Keratinocyte (primary cell): ENCODE results near the gene GUF1. TPM values are rescaled to one million over a fixed set of nuclear protein-coding genes. Genes with fewer than 3 reads are reported as not detected.

Source experiments
- DNase-seq: peaks from one replicate; pipeline ENCODE4 v3.0.0-alpha.2; 2011; ENCODE audit warnings: low read depth, missing footprints, low spot score
- FAIRE-seq: peaks from 2 replicates; lab custom pipeline; 2011; peaks lifted over from hg19 to GRCh38; lab: Jason Lieb, UNC
- H2AFZ ChIP-seq: 2 replicates; pipeline ENCODE4 v1.6.0; 2012; ENCODE audit warnings: low read length, control low read depth, inconsistent platforms; ENCODE audit not compliant: control insufficient read depth
- H3K27ac ChIP-seq: 2 replicates; pipeline ENCODE4 v1.5.1; 2011; ENCODE audit warnings: low read length; ENCODE audit not compliant: control insufficient read depth, insufficient read depth
- H3K27me3 ChIP-seq: 3 replicates; pipeline ENCODE4 v1.6.0; 2011; ENCODE audit warnings: low read length; ENCODE audit not compliant: control insufficient read depth, insufficient read depth; ENCODE audit errors: extremely low read depth
- H3K36me3 ChIP-seq, 2 experiments: 2 replicates in 1 of 2; 3 replicates in 1 of 2; pipeline ENCODE4 v1.5.1; 2011; ENCODE audit warnings: low read length in 2 of 2, mild to moderate bottlenecking in 1 of 2; ENCODE audit not compliant: control insufficient read depth in 2 of 2, insufficient read depth in 2 of 2; ENCODE audit errors: extremely low read depth in 1 of 2
- H3K4me1 ChIP-seq: 3 replicates; pipeline ENCODE4 v1.5.1; 2011; ENCODE audit warnings: low read length; ENCODE audit not compliant: control insufficient read depth, insufficient read depth; ENCODE audit errors: extremely low read depth
- H3K4me2 ChIP-seq: 3 replicates; pipeline ENCODE4 v1.6.0; 2011; ENCODE audit warnings: low read depth, low read length; ENCODE audit not compliant: control insufficient read depth, insufficient read depth; ENCODE audit errors: extremely low read depth
- H3K4me3 ChIP-seq, 3 experiments: fragments of 200-600 bp in 1 of 3; sonication (generic) in 1 of 3; 2 replicates in 2 of 3; 3 replicates in 1 of 3; pipeline ENCODE4 v1.5.1; 2011 to 2016; ENCODE audit warnings: low read length in 3 of 3, mild to moderate bottlenecking in 3 of 3, control low read depth in 2 of 3, inconsistent platforms in 1 of 3, low read depth in 1 of 3, mixed read lengths in 1 of 3, mixed run types in 1 of 3, moderate library complexity in 1 of 3; ENCODE audit not compliant: control insufficient read depth in 2 of 3, insufficient read depth in 2 of 3; ENCODE audit errors: extremely low read depth in 1 of 3
- H3K79me2 ChIP-seq: 2 replicates; pipeline ENCODE4 v1.6.0; 2012; ENCODE audit warnings: low read length; ENCODE audit not compliant: control insufficient read depth, insufficient read depth
- H3K9ac ChIP-seq: 3 replicates; pipeline ENCODE4 v1.6.0; 2011; ENCODE audit warnings: low read length; ENCODE audit not compliant: control insufficient read depth, insufficient read depth; ENCODE audit errors: extremely low read depth
- H3K9me1 ChIP-seq: 3 replicates; pipeline ENCODE4 v1.6.0; 2011; ENCODE audit warnings: low read length; ENCODE audit not compliant: control insufficient read depth, insufficient read depth; ENCODE audit errors: extremely low read depth
- H3K9me3 ChIP-seq: 2 replicates; pipeline ENCODE4 v1.5.1; 2012; ENCODE audit warnings: low read depth, low read length; ENCODE audit not compliant: control insufficient read depth
- H4K20me1 ChIP-seq: 3 replicates; pipeline ENCODE4 v1.6.0; 2011; ENCODE audit warnings: low read length; ENCODE audit not compliant: control insufficient read depth, insufficient read depth; ENCODE audit errors: extremely low read depth
- EZH2 ChIP-seq: IDR thresholded peaks from one replicate; pipeline ENCODE4 v1.6.1; 2012; ENCODE audit warnings: inconsistent platforms, mild to moderate bottlenecking, low read length, moderate library complexity
- dilution Hi-C: fragments of 300-500 bp; cut with MboI; formaldehyde crosslinking; loops from one replicate; pipeline ENCODE4 v1.7.0; 2020; ENCODE audit warnings: low sequenced_read_pairs; ENCODE audit not compliant: extremely low pct_ligation_motif_present
- polyA minus RNA-seq, 3 experiments: library from RNA; depleted of rRNA, polyadenylated mRNA; stranded (reverse); fragments of >200 nt; gene quantifications; 1 replicate in 1 of 3; 2 replicates in 1 of 3; 3 replicates in 1 of 3; pipeline ENCODE4 v1.2.3, GENCODE V29; 2011
- polyA plus RNA-seq, 5 experiments: library from polyadenylated mRNA; depleted of rRNA in 3 of 5; stranded (reverse) in 3 of 5; stranded (forward) in 1 of 5; unstranded in 1 of 5; fragments of >200 nt; gene quantifications; 1 replicate in 1 of 5; 2 replicates in 3 of 5; 3 replicates in 1 of 5; pipeline versions ENCODE4 v1.2.1 to v1.2.3, GENCODE V29; 2011 to 2012; ENCODE audit warnings: missing spikeins in 2 of 5, low read depth in 1 of 5, low replicate concordance in 1 of 5
- TF ChIP-seq, protein P1 (sequence below), 3 experiments: IDR thresholded peaks in 1 of 3; conservative IDR thresholded peaks in 1 of 3; optimal IDR thresholded peaks in 1 of 3; 2 replicates in 2 of 3; 3 replicates in 1 of 3; pipeline versions ENCODE3 to v1.5.1; 2011; ENCODE audit warnings: low read length in 3 of 3, mild to moderate bottlenecking in 3 of 3, moderate library complexity in 2 of 3, control low read depth in 1 of 3, inconsistent platforms in 1 of 3; ENCODE audit not compliant: insufficient read depth in 2 of 3; ENCODE audit errors: extremely low read depth in 1 of 3

The GUF1 gene, protein sequence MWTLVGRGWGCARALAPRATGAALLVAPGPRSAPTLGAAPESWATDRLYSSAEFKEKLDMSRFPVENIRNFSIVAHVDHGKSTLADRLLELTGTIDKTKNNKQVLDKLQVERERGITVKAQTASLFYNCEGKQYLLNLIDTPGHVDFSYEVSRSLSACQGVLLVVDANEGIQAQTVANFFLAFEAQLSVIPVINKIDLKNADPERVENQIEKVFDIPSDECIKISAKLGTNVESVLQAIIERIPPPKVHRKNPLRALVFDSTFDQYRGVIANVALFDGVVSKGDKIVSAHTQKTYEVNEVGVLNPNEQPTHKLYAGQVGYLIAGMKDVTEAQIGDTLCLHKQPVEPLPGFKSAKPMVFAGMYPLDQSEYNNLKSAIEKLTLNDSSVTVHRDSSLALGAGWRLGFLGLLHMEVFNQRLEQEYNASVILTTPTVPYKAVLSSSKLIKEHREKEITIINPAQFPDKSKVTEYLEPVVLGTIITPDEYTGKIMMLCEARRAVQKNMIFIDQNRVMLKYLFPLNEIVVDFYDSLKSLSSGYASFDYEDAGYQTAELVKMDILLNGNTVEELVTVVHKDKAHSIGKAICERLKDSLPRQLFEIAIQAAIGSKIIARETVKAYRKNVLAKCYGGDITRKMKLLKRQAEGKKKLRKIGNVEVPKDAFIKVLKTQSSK
- 11.9 to 24.3 TPM (median 16.8 TPM) in 3 replicates for polyA plus RNA-seq
- 8.8 TPM for polyA plus RNA-seq (2011; ENCODE audit: low read depth)
- polyA plus RNA-seq (2011; cell fraction: cytosol; rRNA removed), result 12.8 and 20.3 TPM in 2 replicates
- 17.1 and 23.5 TPM in 2 replicates for polyA plus RNA-seq (2011; cell fraction: nucleus; rRNA removed)
- polyA plus RNA-seq (2012; ENCODE audit: low replicate concordance), result 9.4 and 14.3 TPM in 2 replicates
- 7.5 to 22.5 TPM (median 9.6 TPM) in 3 replicates for polyA minus RNA-seq
- polyA minus RNA-seq (2011; cell fraction: cytosol; rRNA and poly(A)+ RNA removed), result 10.7 TPM
- 11.9 and 15.0 TPM in 2 replicates for polyA minus RNA-seq (2011; cell fraction: nucleus; rRNA and poly(A)+ RNA removed)

DNA sequence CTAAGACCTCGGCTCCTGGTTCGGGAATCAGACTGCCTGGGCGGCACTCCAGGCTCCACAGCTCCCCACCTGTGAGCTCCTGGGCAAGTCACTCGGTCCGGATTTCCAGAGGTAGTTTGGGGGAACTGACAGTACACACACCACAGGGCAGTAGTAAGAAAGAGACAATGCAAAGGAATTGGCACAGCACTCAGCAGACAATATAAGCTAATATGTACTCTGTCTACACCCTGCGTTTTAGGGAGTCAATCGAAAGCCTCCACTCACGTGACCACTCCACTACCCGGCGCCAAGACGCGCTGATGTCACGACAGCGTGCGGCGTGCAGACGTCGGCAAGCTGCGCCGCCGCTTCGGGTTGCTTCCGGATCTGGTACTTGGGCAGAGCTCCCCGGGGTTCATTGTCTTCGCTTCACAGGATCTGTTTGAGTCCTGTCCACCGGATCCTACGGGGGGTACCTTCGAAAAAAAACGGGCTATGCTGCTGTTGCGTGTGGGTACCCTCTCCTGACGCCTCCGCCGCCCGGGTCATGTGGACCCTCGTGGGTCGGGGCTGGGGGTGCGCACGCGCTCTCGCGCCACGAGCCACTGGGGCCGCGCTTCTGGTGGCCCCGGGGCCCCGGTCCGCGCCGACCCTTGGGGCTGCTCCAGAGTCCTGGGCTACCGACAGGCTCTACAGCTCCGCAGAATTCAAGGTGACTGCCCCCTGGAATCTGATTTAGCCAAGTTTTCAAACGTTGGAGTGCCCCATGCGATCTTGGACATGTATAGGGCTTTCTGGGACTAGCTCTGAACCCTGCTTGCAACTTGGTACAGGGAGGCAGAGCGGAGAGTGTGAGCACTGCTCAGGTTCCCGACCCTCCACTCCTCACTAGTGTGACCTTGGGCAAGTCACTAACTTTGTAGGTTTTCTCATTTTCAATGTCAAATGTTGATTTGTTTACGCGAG is at the start of gene GUF1:
Gene GUF1, plus strand, starts transcription at position 327 of the 948 bp plus-strand sequence. Its CDS starts 203 bp downstream, at position 530.
- H2AFZ ChIP-seq, result peak within 1 kb of the TSS; percentile 100
- H3K9ac ChIP-seq, result peak within 1 kb of the TSS; percentile 97
- H3K4me3 ChIP-seq, result peak within 1 kb of the TSS; percentile 83 to 97 (median 91)
- FAIRE-seq, result peak; percentile 86
- peaks cover 0 to 3% of the 10 kb centered on the region in 2 experiments for H3K36me3 ChIP-seq
- H3K27ac ChIP-seq, result peak within 1 kb of the TSS; percentile 95
- H3K9me1 ChIP-seq, result no peaks in the 10 kb centered on the region
- dilution Hi-C loops, result no loop called here
- peak; percentile 35 for DNase-seq
- no peaks in the 10 kb centered on the region for H3K9me3 ChIP-seq
- H3K4me1 ChIP-seq, result peaks cover 7% of the 10 kb centered on the region
- peaks cover 37% of the 10 kb centered on the region for H3K79me2 ChIP-seq
- H4K20me1 ChIP-seq, result no peaks in the 10 kb centered on the region
- no peak for TF ChIP-seq EZH2
- TF ChIP-seq, protein P1, sequence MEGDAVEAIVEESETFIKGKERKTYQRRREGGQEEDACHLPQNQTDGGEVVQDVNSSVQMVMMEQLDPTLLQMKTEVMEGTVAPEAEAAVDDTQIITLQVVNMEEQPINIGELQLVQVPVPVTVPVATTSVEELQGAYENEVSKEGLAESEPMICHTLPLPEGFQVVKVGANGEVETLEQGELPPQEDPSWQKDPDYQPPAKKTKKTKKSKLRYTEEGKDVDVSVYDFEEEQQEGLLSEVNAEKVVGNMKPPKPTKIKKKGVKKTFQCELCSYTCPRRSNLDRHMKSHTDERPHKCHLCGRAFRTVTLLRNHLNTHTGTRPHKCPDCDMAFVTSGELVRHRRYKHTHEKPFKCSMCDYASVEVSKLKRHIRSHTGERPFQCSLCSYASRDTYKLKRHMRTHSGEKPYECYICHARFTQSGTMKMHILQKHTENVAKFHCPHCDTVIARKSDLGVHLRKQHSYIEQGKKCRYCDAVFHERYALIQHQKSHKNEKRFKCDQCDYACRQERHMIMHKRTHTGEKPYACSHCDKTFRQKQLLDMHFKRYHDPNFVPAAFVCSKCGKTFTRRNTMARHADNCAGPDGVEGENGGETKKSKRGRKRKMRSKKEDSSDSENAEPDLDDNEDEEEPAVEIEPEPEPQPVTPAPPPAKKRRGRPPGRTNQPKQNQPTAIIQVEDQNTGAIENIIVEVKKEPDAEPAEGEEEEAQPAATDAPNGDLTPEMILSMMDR (optimal IDR thresholded peaks at IDR 0.05 in 1 of 3, IDR thresholded peaks at IDR 0.05 in 1 of 3, conservative IDR thresholded peaks at IDR 0.05 in 1 of 3; ENCODE audit: extremely low read depth in 1 of 3, insufficient read depth in 2 of 3, low read length in 3 of 3), result no peak
- no peaks in the 10 kb centered on the region for H3K27me3 ChIP-seq
- peak within 1 kb of the TSS; percentile 95 for H3K4me2 ChIP-seq

DNA sequence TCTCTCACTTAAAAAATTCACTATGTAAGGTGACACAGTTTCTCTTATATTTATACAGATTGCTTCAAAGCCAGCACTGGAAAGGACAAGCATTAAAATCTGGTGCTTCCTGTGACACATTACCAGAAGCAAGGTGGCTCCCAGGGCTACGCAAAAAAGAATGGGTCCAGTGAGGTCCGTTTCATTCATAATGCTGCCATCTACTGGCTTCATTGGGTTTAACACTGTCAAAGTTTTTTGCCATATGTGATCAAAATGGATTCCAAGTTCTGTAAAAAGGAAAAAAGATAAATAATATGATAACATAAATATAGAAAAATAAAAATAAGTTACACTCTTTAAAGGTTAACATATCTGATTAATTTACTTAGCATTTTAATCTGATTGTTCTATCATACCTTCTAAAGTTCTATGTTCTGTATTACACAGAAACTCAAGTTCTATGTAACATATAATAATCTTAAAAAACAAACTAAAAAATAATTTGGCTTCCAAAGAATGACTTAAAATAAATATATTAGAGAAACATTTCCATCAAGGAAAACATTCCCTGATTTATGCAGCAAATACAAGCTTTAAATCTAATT is 48.8 kb upstream of the GUF1 start:
- DNase-seq (peak; percentile 7), FAIRE-seq (peak; percentile 64)
- Histone ChIP-seq H3K27me3 (no peaks in the 10 kb centered on the region), H2AFZ (no peak overlapping the region), H3K9me3 (no peaks in the 10 kb centered on the region), H4K20me1 (no peaks in the 10 kb centered on the region), H3K4me2 (no peak overlapping the region), H3K4me3 (no peak overlapping the region), H3K4me1 (no peaks in the 10 kb centered on the region), H3K36me3 (no peaks in the 10 kb centered on the region), H3K9me1 (no peaks in the 10 kb centered on the region), H3K79me2 (no peaks in the 10 kb centered on the region), H3K9ac (no peak overlapping the region), H3K27ac (no peak overlapping the region)
- TF ChIP-seq, protein P1 (optimal IDR thresholded peaks at IDR 0.05 in 1 of 3, IDR thresholded peaks at IDR 0.05 in 1 of 3, conservative IDR thresholded peaks at IDR 0.05 in 1 of 3; ENCODE audit: extremely low read depth in 1 of 3, insufficient read depth in 2 of 3, low read length in 3 of 3), result peak; percentile 56 to 64 (median 62)
- TF ChIP-seq EZH2, result no peak
- dilution Hi-C loops, result no loop called here
